Keratinocyte (primary cell): ENCODE measurements around the gene MOGAT1.

Experiments
- CTCF ChIP-seq, 3 experiments: IDR thresholded peaks in 1 of 3; conservative IDR thresholded peaks in 1 of 3; optimal IDR thresholded peaks in 1 of 3; 2 replicates in 2 of 3; 3 replicates in 1 of 3; pipeline versions ENCODE3 to v1.5.1; 2011; ENCODE audit warnings: low read length in 3 of 3, mild to moderate bottlenecking in 3 of 3, moderate library complexity in 2 of 3, control low read depth in 1 of 3, inconsistent platforms in 1 of 3; ENCODE audit not compliant: insufficient read depth in 2 of 3; ENCODE audit errors: extremely low read depth in 1 of 3
- EZH2 ChIP-seq: IDR thresholded peaks from one replicate; pipeline ENCODE4 v1.6.1; 2012; ENCODE audit warnings: inconsistent platforms, mild to moderate bottlenecking, low read length, moderate library complexity

- TF ChIP-seq CTCF (optimal IDR thresholded peaks at IDR 0.05 in 1 of 3, IDR thresholded peaks at IDR 0.05 in 1 of 3, conservative IDR thresholded peaks at IDR 0.05 in 1 of 3; ENCODE audit: extremely low read depth in 1 of 3, insufficient read depth in 2 of 3, low read length in 3 of 3) (no peak), EZH2 (no peak)
These were observed 71.9 kb downstream of the MOGAT1 start for GRCh38 chr2:222743251-222743812.
